Endothelial cell of umbilical vein (primary cell): Measurements from ENCODE around the gene TMEM186.

Experiments used
- EZH2 ChIP-seq: IDR thresholded peaks from 2 replicates; pipeline ENCODE4 v1.6.1; 2012; ENCODE audit warnings: borderline replicate concordance, low read depth, mild to moderate bottlenecking, moderate library complexity, low read length, inconsistent platforms; ENCODE audit not compliant: severe bottlenecking
- FOS ChIP-seq: IDR thresholded peaks from 2 replicates; pipeline ENCODE4 v1.6.1; 2011; ENCODE audit warnings: mild to moderate bottlenecking, low read length, moderate library complexity, borderline replicate concordance; ENCODE audit not compliant: insufficient read depth
- GATA2 ChIP-seq: IDR thresholded peaks from 2 replicates; pipeline ENCODE4 v1.7.0; 2011; ENCODE audit warnings: low read depth, mild to moderate bottlenecking, moderate library complexity, mixed read lengths, low read length; ENCODE audit not compliant: insufficient read length, insufficient read depth
- JUN ChIP-seq: IDR thresholded peaks from 2 replicates; pipeline ENCODE4 v1.6.1; 2011; ENCODE audit warnings: borderline replicate concordance, low read depth; ENCODE audit not compliant: insufficient read length, insufficient read depth
- MYC ChIP-seq: IDR thresholded peaks from one replicate; pipeline ENCODE4 v1.6.1; 2011; ENCODE audit warnings: mild to moderate bottlenecking, low read depth, low read length
- POLR2A ChIP-seq: IDR thresholded peaks from 2 replicates; pipeline ENCODE4 v1.6.1; 2012; ENCODE audit warnings: low read depth, mild to moderate bottlenecking, control low read depth, low read length
- POLR2AphosphoS5 ChIP-seq: IDR thresholded peaks from 2 replicates; pipeline ENCODE4 v1.6.1; 2012; ENCODE audit warnings: low read depth, mild to moderate bottlenecking, control low read depth, low read length, moderate library complexity; ENCODE audit not compliant: insufficient read depth
- TF ChIP-seq, protein P1 (sequence below), 2 donors: IDR thresholded peaks; 1 replicate in 1 of 2; 2 replicates in 1 of 2; pipeline ENCODE4 v1.5.1; 2011; ENCODE audit warnings: low read length in 2 of 2, mild to moderate bottlenecking in 2 of 2, moderate library complexity in 2 of 2, control low read depth in 1 of 2, inconsistent platforms in 1 of 2, low read depth in 1 of 2; ENCODE audit not compliant: insufficient read depth in 1 of 2; ENCODE audit errors: extremely low read depth in 1 of 2
- TF ChIP-seq, protein P2 (sequence below): IDR thresholded peaks from 2 replicates; pipeline ENCODE4 v1.6.1; 2011; ENCODE audit not compliant: insufficient read depth, insufficient read length

DNA sequence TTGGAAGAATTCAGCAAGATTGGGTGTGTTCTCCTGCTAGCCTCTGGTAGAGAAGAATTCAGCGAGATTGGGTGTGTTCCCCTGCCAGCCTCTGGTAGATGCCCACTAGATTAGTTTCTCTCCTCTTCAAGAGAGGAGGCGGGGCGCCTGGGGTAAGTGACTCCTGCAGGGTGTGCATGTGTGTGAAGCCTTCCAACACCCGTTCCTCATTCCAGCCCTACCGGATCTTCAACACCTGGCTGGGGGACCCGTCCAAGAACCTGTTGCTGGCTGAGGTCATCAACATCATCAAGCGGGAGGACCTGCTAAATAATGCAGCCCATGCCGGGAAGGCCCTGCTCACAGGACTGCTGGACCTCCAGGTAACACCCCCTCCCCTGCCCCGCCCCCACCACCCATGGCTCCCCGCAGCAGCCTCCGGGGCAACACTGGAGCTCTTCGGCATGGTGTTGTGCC is 21.3 kb downstream of the TMEM186 start:
- TF ChIP-seq EZH2: no peak
- TF ChIP-seq, protein P1, sequence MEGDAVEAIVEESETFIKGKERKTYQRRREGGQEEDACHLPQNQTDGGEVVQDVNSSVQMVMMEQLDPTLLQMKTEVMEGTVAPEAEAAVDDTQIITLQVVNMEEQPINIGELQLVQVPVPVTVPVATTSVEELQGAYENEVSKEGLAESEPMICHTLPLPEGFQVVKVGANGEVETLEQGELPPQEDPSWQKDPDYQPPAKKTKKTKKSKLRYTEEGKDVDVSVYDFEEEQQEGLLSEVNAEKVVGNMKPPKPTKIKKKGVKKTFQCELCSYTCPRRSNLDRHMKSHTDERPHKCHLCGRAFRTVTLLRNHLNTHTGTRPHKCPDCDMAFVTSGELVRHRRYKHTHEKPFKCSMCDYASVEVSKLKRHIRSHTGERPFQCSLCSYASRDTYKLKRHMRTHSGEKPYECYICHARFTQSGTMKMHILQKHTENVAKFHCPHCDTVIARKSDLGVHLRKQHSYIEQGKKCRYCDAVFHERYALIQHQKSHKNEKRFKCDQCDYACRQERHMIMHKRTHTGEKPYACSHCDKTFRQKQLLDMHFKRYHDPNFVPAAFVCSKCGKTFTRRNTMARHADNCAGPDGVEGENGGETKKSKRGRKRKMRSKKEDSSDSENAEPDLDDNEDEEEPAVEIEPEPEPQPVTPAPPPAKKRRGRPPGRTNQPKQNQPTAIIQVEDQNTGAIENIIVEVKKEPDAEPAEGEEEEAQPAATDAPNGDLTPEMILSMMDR (IDR thresholded peaks at IDR 0.05; ENCODE audit: extremely low read depth in 1 of 2, insufficient read depth in 1 of 2, low read depth in 1 of 2, low read length in 2 of 2): no peak
- no peak for TF ChIP-seq POLR2A
- no peak for TF ChIP-seq FOS
- TF ChIP-seq POLR2AphosphoS5: no peak
- TF ChIP-seq JUN: no peak
- TF ChIP-seq, protein P2, sequence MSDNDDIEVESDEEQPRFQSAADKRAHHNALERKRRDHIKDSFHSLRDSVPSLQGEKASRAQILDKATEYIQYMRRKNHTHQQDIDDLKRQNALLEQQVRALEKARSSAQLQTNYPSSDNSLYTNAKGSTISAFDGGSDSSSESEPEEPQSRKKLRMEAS: no peak
- TF ChIP-seq MYC: no peak
- no peak for TF ChIP-seq GATA2
